Esophagus squamous epithelium (tissue), 4 donors: ENCODE results near the gene STAG1.

Experiments
- CTCF ChIP-seq, 6 experiments: fragments of 450-650 bp in 4 of 6; fragments of 200-600 bp in 2 of 6; sonication (generic) in 2 of 6; IDR thresholded peaks; one replicate each; pipeline ENCODE4 v1.5.1; 2016 to 2019; ENCODE audit warnings: antibody characterized with exemption in 6 of 6, mild to moderate bottlenecking in 4 of 6, moderate library complexity in 4 of 6
- POLR2A ChIP-seq, 4 donors: fragments of 450-650 bp; IDR thresholded peaks; one replicate each; pipeline ENCODE4 v1.6.1; 2017; ENCODE audit warnings: antibody characterized with exemption in 4 of 4, mild to moderate bottlenecking in 4 of 4, moderate library complexity in 3 of 4

GRCh38 chr3:136586580-136586979 is 165.6 kb downstream of the STAG1 start:
- TF ChIP-seq CTCF (IDR thresholded peaks at IDR 0.05) (no peak), POLR2A (IDR thresholded peaks at IDR 0.05) (no peak)
